CD4-positive, alpha-beta T cell treated with Interleukin-12 subunit alpha and Interleukin-12 subunit beta, for 1 hour (primary cell): Measurements from ENCODE around the gene GABRB1.

Experiments
- DNase-seq: peaks from one replicate; pipeline ENCODE4 v3.0.0-alpha.2; 2020

GABRB1 gene

DNA sequence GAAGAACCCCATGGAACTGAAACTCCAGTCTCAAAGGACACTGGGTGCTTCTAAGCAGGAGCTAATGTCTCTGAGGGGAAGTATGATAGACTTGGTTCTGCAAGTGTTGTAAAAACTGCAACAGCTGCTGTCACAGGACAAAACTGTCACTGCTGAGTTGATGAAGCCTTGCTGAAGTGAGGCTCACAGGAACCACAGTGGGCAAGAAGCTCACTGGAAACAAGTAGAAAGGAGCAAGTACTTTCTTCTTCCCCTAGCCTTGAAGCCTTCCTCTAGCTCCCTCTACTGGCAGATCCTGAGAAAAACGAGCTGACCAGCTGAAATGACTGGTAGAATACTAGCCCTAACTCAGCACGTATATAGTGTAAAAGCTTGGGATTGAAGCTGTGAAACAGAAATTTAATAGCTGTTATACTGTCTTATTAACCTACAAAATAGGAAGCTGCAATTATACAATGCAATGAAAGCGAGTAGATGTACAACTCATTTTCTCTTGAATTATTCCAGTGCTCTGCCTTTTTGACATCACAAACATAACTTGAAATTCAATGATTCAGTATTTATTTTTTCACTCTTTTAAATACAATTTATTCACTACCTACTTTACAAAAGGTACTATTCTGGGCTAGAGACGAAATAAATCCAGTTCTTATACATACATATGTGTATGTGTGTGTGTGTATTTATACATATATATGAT, 91.4 kb downstream of the GABRB1 start:
- peak; percentile 59 for DNase-seq

DNA sequence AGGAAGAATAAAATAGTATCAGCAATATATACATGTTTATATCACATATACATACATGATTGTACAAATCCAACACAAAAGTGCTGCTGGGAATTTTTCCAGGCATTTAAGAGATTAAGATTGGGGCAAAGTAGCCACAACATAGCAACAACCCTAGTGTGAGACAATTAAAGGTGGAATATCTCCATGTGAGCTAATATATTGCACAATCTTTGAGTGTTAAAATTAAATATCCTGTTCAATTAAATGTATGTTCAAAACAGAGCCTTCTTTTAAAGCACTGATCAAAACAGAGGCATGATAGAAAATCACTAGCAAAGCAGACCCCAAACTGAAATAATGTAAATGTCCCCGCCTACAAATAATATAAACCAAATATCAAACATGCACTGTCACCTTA, 97.6 kb downstream of the GABRB1 start:
- no peak for DNase-seq

DNA sequence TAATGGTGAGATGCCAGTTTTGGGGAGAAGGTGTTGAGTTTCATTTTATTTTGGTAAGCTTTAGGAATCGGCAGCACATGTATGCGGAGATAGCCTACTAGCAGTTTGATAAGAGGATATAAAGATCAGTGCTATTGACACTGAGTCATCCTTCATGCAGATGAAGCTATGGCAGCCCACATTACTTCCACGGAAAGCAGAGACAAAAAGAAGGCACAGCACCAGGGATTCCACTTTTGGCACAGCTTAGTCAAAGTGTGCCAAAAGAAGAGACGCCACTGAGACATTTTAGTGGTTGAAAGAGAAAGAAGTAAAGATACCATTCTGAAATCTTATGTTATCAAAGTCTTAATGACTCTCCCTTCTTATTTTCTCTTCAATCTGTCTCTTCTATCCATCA, 103.8 kb downstream of the GABRB1 start:
- no peak for DNase-seq

DNA sequence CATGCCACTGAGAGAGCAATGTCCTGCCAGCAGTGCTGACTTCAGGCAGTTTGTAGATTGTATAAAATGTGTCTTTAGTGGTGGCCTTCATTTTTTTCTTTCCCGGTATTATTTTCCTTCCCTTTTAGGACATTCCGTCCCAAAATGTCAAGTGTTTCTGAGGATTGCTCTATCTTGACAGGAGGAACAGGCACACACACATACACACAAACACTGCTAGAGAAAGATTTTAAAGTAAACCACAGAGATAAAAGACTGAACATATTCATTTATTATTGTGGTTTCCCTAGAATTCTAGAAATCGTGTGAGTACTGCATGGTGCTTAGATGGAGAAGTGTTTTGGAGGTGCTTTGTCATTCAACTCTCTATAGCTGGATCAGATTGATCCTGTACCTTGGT, 111.9 kb downstream of the GABRB1 start:
- DNase-seq, result no peak

DNA sequence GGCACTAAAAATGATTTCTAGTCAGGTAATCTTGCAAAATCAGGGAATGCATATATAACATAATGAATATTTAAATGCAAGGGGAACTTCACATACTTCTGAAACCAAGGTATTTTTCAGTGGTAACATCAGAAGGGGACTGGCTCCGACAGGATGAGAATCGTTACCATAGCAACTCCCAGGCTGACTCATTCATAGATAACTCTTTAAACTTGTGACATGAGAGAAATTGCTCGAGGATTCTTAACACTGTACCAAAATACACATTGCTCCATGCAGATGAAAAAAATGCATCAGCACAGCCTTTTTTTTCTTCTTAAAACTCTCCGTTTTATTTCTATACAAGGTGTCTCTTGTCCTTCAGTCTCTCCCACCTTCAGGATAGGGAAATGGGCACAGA, 114.3 kb downstream of the GABRB1 start:
- no peak for DNase-seq

DNA sequence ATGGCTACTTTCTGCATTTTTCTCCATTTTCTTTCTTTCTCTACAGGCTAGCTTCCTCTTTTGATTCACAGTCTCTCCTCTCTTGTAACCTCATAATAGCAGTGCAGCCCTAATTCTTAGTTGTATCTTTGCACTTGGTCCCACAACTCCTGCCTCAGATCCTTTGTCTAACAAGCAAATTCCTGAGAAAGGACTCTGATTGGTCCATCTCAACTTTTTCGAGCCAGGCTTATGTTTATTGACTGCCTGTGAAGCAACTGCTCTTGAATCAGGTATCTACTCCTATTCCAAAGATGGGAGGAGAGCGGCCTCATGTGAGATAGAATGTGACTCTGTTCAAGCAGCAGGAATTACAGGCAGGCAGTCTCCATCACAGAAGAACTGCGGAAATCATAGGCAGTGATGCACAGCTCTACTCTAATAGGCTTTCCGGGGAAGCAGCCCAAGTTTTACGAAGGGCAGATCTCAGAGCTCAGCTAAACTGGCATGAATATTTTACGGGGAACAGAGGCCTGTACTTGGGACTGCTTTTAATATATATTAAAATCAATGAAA, 123.5 kb downstream of the GABRB1 start:
- no peak for DNase-seq

DNA sequence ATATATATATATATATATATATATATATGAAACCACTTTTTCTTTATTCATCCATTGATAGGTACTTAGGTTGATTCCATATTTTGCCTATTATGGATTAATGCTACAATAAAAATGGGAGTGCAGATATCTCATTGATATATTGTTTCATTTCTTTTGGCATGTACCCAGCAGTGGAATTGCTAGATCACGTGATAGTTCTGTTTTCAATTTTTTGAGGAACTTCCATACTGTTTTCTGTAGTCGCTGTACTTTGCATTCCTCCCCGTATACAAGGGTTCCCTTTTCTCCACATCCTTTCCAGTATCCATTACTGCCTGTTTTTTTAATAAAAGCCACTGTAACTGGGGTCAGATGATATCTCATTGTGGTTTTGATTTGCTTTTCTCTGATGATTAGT, 124.6 kb downstream of the GABRB1 start:
- DNase-seq, result no peak

DNA sequence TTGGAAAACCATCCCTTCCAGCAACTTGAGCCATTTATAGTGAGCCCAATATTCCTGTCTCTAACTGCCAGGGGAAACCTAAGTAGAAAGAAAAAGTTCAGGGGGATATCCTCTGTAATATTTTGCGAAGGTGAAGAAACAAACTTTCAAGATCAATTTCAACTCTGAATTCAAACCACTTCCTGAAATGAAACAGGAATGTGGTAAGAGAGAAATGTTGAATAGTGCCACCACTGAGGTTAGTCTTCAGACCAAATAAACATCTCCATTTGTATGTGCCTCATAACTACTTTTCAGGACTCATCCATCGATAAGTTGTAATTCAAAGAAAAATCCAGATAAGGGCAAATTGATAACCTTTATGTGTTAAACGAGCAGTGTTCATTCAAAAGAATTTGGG, 128.7 kb downstream of the GABRB1 start:
- DNase-seq, result no peak

DNA sequence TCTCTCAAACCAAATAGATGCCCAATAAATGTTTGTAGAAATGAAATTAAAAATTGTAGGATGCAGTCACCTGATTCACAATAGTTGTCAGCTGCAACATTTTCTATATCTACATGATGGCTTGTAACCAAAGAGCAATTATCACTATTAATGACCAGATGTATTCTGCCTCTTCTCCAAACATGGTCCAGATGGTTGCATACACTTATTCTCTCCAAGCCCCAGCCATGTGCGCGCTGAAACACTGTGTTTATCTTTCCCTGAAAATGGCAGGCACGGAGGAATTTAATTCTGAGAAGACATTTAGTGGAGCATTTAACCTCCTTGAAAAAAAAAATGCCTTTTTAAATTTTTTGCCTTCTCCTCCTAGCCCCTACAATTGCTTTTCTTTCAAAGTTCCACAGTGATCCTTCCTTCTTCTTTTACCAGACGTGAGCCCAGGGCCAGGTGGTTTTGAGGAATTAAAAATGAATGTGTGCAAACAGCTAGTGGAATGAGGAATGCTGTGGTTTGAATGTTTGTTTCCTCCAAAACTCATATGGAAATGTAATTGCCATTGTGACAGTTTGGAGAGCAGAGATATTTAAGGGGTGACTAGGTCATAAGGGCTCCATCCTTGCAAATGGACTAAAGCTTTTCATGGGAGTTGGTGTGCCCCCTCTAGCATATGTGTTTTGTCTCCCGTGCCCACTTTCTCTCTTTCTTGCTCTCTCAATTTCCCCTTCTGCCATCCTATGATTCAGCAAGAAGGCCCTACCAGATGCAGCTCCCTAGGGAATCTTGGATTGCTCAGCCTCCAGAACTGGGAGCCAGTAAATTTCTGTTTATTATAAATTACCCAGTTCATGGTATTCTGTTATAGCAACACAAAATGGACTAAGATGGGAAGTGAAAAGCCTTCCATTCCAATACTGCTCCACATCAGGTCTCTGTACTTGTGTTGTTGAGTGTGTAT, 136.0 kb downstream of the GABRB1 start:
- DNase-seq, result no peak

DNA sequence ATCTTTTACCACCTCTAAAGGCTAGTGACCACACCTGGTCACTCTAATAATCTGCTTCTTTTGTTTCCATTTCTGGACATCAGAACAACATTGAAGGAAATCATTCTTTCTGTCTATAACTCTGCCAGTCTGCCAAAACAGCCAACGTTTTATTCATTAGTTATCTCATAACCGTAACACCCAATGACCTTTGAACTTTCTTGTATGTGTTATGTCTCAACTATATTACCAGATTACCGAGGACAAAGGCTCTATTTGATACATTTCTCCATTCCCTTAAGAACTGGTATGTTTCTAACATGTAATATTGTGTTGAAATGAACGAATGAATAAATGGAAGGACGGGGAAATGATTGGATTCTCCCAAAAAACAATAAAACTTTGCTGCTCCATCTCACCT, 152.7 kb downstream of the GABRB1 start:
- DNase-seq, result no peak

DNA sequence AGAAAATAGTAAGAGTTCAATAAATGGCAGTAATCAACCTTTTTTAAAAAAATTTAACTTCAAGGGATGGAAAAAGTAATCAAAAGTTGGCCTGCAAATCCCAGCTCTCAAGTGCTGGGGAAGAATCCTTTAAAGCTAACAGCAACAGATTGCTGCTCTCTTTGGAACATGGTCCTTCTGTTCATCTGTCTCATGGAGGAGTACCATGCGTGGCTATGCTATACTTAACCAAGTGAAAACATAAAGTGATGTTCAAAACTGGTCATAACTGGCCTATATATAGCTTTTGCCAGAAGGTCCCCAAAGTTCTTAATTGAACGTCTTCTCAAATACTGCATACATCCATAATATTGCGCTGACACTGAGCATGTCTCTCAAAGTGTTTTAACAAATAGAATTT, 154.4 kb downstream of the GABRB1 start:
- DNase-seq, result no peak

DNA sequence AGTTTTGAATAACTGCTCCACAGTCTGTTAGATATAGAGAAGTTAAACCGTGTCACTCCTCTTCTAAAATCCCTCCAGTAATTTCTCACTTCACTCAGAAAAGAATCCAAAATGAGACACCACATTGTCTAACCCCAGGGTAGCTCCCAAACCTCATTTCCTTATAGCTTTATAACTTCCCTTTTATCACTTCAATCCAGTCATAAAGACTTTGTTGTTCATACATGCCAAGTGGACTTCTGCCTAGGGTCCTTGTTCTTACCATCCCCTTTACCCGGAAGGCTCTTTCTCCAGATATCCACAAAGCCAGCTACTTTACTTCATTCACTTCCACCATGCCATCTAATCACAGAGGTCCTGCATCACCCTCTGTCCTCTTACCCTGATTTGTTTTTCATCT, 156.2 kb downstream of the GABRB1 start:
- DNase-seq, result no peak

DNA sequence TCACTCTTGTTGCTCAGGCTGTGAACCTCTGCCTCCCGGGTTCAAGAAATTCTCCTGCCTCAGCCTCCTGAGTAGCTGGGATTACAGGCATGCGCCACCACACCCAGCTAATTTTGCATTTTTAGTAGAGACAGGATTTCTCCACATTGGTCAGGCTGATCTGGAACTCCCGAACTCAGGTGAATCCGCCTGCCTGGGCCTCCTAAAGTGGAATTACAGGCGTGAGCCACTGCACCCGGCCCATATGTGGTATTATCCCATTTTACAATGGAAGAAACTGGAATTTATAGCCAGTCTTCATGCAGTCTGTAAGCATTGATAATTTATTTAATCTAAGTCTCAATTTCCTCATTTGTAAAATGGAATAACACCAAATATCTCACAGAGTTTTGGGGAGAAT, 161.8 kb downstream of the GABRB1 start:
- DNase-seq, result no peak

DNA sequence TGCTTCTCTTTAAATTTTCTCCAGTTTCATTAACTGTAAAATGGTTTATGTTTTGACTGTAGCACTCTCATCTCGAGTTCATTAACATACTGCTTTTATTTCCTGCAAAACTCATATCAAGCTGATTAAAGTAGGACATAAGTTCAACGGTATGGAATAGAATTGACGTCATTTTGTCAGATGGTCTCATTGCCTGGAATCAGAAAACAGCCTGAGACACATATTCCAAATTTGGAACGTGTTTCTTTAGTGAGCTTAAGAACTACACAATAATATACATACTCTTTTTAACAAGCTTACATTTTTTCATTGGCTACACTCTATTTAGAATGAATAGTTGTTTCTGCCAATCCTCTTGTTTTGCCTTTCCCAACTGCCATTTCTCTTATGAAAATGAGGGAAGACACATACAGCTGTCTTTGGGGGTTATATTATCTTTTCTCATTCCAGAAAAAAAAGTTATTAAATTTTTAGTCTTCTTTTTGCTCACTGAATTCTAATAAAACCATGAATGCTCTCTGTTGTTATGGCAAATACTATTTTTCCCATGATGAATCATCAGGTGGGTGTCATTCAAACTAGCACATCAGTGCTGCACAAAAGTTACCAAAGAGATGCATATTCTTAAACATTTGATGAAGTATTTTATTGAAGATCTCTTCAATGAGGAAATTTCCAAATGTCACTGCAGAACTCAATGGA, 162.8 kb downstream of the GABRB1 start:
- DNase-seq, result no peak

DNA sequence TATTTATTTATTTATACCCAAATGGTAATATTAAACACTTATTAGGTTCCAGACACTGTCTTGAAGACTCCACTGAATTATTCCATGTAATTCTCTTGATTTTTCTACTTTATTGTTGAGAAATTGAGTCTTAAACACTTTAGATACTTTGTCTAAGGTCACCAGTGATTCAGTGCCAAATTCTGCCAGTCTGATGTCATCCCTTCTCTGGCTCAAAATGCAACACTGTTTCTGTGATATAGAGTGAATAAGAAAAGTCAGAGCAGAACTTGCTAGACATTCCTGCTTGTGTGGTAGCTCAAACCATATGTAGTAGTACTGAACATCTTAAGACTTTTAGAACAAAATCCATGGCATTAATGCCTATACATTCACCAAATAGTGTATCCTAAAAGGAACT, 164.3 kb downstream of the GABRB1 start:
- DNase-seq, result no peak

DNA sequence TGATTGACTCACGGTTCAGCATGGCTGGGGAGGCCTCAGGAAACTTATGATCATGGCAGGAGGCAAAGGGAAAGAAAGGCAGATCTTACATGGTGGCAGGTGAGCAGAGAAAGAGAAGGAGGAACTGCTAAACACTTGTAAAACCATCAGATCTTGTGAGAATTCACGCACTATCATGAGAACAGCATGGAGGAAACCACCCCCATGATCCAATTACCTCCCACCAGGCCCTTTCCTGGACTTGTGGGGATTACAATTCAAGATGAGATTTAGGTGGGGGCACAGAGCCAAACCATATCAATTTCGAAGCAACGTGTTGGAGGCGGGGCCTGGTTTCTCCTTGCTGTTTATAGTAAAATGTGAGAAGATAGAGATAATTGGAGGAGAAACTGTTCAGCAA, 167.4 kb downstream of the GABRB1 start:
- DNase-seq, result no peak

DNA sequence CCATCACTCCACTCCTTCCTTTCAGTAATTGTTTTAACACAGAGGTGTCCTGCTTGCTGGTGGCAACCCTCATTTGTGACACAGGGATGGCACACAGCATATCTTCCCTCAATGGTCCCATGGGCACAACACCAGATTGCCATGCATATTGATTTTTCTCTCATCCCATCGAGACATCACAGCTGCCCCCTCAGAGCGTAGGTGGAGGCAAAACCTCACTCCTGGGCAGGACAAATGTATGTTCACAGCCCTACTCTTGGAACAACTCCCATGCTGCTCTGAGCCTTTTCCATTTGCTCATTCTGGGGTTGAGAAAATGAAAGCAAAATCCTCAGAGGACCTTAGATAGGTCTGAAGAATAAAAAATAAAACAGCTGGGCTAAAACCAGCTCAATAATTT, 172.2 kb downstream of the GABRB1 start:
- no peak for DNase-seq

DNA sequence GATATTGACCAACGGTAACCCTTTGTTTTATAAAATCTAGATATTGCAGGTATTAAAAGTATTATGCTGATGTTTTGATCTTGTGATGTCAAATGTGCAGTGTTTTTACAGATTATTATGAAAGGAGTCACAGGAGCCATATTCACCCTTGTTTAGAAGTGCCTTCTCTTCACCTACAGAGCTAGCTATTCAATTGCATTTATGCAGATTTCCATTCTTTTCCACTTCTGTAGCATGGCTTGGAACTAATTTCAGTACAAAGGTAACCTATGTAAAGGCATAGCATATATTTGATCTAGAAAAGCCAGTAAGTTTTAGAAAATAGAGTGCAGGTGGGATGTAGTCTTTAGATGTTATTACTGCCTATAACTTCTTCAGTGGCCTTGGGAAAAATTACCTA, 176.2 kb downstream of the GABRB1 start:
- no peak for DNase-seq

DNA sequence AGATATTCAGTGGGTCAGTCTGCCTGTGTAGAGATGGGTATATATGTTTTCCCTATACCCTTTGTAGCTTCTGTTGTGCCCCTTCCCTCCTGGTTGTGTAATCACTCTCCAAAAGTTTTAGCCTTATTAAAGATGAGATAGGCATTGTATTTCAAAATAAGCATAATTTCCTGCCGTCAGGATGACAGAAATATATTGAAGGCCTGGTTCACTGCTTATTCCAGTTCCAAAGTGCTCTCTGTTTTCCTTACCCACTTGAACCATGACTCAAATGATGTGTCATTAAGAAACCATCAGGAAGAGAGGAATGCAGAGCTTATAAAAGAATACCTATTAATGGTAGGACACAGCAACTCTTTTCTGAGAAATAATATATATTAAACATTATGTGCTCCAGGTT, 178.5 kb downstream of the GABRB1 start:
- no peak for DNase-seq

DNA sequence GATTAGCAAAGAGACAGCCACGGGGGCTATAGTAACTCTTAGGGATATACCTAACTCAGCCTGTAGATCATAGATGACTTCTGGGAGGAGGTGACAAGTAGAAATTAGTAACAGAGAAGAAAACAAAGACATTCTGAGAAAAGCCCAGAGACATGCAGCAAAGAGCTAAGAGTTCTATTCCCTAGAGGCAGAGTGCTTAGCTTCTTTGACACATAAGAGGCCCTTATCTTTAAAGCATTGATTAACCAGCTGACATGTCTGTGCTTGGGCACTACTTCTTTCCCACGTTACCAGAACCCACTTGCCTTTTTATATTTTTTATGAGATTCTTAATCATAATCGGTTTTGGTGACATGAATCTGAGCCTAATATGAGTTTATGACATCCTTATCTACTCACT, 179.5 kb downstream of the GABRB1 start:
- DNase-seq, result no peak

DNA sequence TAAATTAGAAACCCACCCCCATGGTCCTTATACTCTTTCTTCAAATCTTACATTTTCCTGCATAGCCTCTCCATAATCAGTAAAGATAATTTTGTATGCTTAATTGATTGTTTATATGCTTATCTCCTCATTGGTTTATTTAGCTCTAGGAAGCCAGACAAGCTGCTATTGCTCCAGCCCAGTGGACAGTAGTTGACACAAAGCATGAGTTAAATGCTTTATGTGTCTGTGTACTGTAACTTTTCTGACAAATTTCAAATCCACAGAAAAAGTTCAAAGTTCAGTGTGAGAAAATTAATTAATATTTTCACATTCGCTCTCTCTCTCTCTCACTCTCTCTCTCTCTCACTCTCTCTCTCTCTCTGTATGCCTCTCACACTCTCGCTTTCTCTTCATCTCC, 181.7 kb downstream of the GABRB1 start:
- DNase-seq, result no peak

DNA sequence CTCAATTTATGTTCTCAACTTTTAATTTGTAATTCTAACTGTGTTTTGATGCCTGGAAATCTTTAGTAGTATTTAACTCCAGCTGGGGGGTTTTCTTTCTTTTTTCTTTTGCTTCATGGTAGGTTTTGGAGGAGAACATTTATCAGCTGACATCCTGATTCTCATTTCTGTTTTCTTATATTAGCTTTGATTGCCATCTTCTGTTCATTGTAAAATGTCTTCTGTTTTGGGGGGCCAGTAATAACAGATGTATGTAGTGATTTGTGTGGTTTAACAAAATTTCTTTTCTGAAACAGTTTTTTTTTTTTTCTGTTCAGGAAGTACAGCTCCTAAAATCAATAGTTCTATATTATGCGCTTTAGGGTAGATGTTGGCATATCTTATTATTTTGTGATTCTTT, 182.2 kb downstream of the GABRB1 start:
- DNase-seq, result no peak

DNA sequence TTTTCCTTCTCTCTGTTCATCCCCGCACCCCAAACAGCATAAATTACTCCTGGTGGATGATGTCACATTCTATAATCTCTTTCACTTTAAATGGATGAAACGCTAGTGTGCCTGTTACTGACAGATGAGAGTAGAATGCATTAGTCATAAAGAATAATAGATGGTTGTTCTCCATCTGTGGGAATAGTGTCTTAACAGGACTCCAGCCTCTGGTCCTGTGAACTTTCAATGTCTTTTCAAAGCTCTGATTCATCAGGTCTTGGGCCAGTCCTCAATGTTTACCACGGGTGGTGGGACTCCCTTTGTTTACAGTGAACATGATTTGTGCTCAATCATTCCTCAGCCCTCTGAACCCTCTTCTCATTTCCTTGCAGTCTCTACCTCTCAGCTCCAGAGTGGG, 182.6 kb downstream of the GABRB1 start:
- DNase-seq, result no peak

DNA sequence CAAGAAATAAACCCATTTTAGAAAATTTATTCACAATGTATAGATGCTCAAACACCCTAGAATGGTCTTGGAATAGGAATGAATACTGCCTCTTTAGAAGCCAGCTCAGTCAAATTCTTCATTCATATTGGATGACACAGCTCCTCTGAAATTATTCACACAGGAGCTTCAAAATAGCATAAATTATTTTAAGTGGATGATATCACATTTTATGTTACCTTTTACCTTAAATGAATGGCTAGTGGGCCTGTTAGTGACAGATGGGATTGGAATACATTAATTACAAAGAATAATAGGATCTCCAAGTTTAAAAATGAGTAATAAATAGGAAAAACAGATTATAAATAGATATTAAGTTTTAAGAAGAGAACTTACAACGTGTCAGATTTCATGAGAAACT, 184.4 kb downstream of the GABRB1 start:
- DNase-seq, result no peak
